SJCRH30 (cell line): ENCODE measurements around the gene RPTOR. TPM values are rescaled to one million over a fixed set of nuclear protein-coding genes. Genes with fewer than 3 reads are reported as not detected.

Experiments used
- DNase-seq, 2 experiments: peaks; one replicate each; pipeline ENCODE4 v3.0.0-alpha.2; 2015 to 2020
- H3K27ac ChIP-seq: fragments of 250-450 bp; sonication (Bioruptor Pico); 2 replicates; pipeline ENCODE4 v1.5.1; 2020; ENCODE audit warnings: mild to moderate bottlenecking, moderate library complexity
- H3K27me3 ChIP-seq: fragments of 250-450 bp; sonication (Bioruptor Pico); 2 replicates; pipeline ENCODE4 v1.5.1; 2020; ENCODE audit warnings: mild to moderate bottlenecking, moderate library complexity
- H3K36me3 ChIP-seq: fragments of 250-450 bp; sonication (Bioruptor Pico); 2 replicates; pipeline ENCODE4 v1.5.1; 2020; ENCODE audit warnings: mild to moderate bottlenecking, moderate library complexity
- H3K4me1 ChIP-seq: fragments of 250-450 bp; sonication (Bioruptor Pico); 2 replicates; pipeline ENCODE4 v1.5.1; 2020; ENCODE audit warnings: mild to moderate bottlenecking, moderate library complexity
- H3K4me3 ChIP-seq: fragments of 250-450 bp; sonication (Bioruptor Pico); 2 replicates; pipeline ENCODE4 v1.5.1; 2020; ENCODE audit warnings: mild to moderate bottlenecking, moderate library complexity
- H3K9me3 ChIP-seq: fragments of 250-450 bp; sonication (Bioruptor Pico); replicated peaks from 2 replicates; pipeline ENCODE4 v1.5.1; 2020; ENCODE audit warnings: mild to moderate bottlenecking, moderate library complexity
- total RNA-seq: library from RNA; depleted of rRNA; stranded (reverse); fragments of >200 nt; shearing (Covaris generic); gene quantifications from 2 replicates; pipeline ENCODE4 v1.2.3, GENCODE V29; 2014

RPTOR gene
- total RNA-seq, 1 experiment from 2014 or later: 43.6 TPM

DNA sequence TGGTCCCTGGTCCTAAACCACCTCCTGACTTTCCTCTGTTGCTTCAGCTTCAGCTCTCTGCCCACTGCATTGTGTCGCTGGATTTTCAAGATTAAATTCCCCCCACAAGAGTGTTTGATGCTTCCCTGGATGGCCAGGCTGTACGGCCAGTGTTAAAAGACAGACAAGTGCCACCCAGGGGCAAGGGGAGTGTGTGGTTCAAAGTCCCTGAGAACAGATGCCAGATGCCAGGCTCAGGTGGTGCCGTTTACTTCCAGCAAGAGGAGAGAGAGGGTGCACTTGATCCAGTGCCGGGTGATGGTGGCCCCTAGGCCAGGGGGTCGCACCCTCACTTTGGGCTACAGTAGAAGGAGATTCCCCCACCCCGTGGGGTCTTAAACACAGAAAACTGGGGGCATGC lies 109.2 kb downstream of the RPTOR start:
- no peak overlapping the region for H3K27ac ChIP-seq
- no peak overlapping the region for H3K4me3 ChIP-seq
- peaks cover 8% of the 10 kb centered on the region for H3K9me3 ChIP-seq
- DNase-seq: no peak
- no peaks in the 10 kb centered on the region; the same call in 1 of the 2 replicates for H3K36me3 ChIP-seq
- peaks cover 21% of the 10 kb centered on the region for H3K4me1 ChIP-seq
- no peaks in the 10 kb centered on the region for H3K27me3 ChIP-seq

DNA sequence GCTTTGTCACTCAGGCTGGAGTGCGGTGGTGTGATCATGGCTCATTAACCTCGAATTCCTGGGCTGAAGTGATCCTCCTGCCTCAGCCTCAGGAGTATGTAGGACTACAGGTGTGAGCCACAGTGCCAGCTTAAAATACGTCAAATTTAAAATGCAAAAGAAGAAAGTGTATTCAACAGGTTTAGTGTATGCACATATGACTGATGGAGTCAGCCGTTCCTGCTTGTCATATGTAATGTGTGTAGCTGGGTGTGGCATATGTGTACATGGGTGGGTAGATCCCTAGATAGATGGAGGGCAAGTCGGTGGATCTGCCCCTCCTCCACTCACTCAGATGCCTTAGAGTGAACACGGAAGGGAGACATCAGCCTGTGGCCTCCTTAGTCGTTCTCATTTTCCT lies 111.0 kb downstream of the RPTOR start:
- no peaks in the 10 kb centered on the region for H3K36me3 ChIP-seq
- H3K9me3 ChIP-seq: peaks cover 8% of the 10 kb centered on the region
- H3K4me3 ChIP-seq: no peak overlapping the region
- DNase-seq: no peak
- H3K4me1 ChIP-seq: peaks cover 6% of the 10 kb centered on the region
- H3K27ac ChIP-seq: no peak overlapping the region
- H3K27me3 ChIP-seq: no peaks in the 10 kb centered on the region

DNA sequence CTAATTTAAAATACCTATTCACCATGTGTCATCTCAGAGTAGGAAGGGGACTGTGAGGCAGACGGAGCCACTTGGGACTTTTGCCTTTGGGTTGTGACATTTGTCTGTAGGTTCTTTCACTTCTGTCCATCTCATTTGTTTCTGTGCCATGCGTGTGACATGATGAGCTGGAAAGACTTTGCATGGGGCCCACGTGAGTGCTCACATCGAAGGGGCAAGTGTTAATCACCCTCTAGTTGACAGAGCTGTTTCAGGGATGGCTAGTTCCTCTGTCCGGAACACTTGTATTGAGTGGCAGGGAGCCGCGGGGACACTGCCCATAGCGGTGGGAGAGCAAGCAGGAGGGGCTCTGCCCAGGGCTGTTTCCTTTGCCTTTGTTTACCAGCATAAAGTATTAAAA lies 112.0 kb downstream of the RPTOR start:
- Histone ChIP-seq H3K4me3 (no peak overlapping the region), H3K4me1 (no peaks in the 10 kb centered on the region), H3K9me3 (peaks cover 8% of the 10 kb centered on the region), H3K36me3 (no peaks in the 10 kb centered on the region), H3K27ac (no peak overlapping the region), H3K27me3 (no peaks in the 10 kb centered on the region)
- DNase-seq: no peak

DNA sequence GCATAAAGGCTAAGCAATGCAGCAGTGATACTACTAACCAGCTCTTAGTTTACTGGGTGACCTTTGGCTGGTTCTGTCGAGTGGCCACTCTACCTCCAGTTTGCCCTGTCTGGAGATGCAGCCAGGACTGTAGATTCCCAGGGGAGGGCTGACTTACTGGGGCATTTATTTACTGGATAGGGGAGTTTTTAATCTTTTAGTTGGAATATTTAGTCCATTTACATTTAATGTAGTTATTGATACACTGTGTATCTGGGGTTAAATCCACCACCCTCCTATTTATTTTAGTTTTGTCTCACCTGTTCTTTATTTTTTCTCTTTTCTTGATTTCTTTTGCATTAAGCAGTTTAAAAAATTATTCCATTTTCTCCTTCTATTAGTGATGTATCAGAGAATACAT lies 112.9 kb downstream of the RPTOR start:
- no peaks in the 10 kb centered on the region for H3K4me1 ChIP-seq
- H3K36me3 ChIP-seq: no peaks in the 10 kb centered on the region
- no peaks in the 10 kb centered on the region for H3K27me3 ChIP-seq
- no peak for DNase-seq
- peaks cover 8% of the 10 kb centered on the region for H3K9me3 ChIP-seq
- H3K27ac ChIP-seq: no peak overlapping the region
- no peak overlapping the region for H3K4me3 ChIP-seq

DNA sequence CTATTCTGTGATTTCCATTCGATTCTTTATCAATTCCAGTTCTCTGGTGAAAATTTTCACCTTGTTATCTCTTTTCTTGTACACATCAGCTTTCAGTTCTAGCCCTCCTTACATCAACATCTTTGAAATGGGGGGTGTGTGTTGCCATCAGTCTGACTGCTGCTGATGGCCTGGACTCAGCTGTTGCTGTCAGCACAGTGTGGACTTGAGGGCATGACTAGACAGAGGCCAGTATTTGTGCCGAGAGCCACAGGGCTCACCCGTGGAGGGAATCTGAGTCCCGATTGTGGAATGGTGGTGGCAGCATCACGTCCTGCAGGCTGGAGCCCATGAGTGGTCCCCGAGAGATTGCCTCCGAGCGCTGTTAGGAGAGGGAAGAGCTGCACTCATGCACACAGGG lies 114.2 kb downstream of the RPTOR start:
- peaks cover 8% of the 10 kb centered on the region for H3K9me3 ChIP-seq
- H3K4me1 ChIP-seq: no peaks in the 10 kb centered on the region
- H3K4me3 ChIP-seq: no peak overlapping the region
- peak; percentile 76 to 82 for DNase-seq
- no peaks in the 10 kb centered on the region for H3K27me3 ChIP-seq
- no peaks in the 10 kb centered on the region for H3K36me3 ChIP-seq
- 0 out of 2 replicates have a peak overlapping the region, but pooled peaks have one; percentile 0 for H3K27ac ChIP-seq

DNA sequence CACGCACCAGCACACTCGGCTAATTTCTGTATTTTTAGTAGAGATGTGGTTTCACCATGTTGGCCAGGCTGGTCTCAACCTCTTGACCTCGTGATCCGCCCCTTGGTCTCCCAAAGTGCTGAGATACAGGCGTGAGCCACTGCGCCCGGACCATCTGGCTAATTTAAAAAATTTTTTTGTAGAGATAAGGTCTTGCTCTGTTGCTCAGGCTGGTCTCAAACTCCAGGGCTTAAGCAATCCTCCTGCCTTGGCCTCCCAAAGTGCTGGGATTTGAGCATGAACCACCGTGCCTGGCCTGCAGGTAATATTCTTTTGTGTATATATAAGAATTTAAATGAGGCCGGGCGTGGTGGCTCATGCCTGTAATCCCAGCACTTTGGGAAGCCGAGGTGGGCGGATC lies 115.0 kb downstream of the RPTOR start:
- Histone ChIP-seq H3K27ac (no peak overlapping the region), H3K36me3 (no peaks in the 10 kb centered on the region), H3K4me1 (peaks cover 3% of the 10 kb centered on the region), H3K9me3 (peaks cover 8% of the 10 kb centered on the region), H3K4me3 (no peak overlapping the region), H3K27me3 (no peaks in the 10 kb centered on the region)
- DNase-seq: no peak

DNA sequence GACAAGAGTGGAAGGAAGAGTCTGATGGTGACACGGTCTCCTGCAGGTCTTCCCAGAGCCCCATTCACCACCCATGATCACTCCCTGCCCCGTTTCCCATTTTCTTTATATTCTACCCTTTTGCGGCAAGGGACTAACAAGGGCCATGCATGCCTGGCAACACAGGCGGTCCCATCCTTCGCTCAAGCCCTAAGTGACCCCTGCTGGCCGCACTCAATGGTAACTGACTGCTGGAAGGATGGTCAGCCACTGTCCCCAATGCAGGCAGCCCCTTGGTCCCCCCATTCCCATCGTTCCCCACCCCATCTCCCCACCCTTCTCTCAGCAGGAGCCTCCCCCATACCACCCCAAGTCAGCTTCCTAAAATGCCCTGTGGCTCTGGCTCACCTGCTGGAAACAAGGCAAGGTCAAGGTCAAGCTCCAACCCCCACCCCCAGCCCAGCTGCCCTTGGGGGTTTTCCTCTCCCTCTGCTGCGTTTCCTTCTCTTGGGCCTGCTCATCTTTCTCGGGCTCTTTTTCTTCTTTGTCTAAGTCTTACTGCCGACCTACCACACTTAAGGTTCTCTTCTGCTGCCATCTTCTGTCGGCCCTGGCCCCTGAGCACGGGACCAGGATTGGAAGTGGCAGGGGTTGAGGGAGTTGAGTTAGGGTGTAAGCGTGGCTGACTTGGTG lies 116.0 kb downstream of the RPTOR start:
- H3K36me3 ChIP-seq: no peaks in the 10 kb centered on the region
- H3K4me1 ChIP-seq: peaks cover 8% of the 10 kb centered on the region
- peaks cover 8% of the 10 kb centered on the region for H3K9me3 ChIP-seq
- H3K4me3 ChIP-seq: no peak overlapping the region
- no peak for DNase-seq
- no peak overlapping the region for H3K27ac ChIP-seq
- H3K27me3 ChIP-seq: no peaks in the 10 kb centered on the region

DNA sequence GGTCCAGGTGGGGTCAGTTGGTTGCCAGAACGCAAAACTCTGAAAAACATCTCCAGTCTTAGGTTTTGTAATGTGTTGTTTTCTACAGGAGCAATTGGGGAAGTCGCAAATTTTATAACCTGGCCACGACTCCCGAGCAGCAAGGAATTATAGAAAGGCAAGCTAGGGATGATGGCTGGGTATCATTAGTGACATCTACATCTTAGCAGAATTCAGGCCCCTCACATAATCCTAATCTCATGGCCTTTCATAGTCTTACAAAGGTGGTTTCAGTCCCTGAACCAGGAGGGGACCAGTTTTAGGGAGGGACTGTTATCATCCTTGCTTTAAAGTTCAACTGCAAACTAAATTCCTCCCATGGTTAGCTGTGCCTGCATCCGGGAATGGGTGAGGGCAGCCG lies 117.9 kb downstream of the RPTOR start:
- no peak overlapping the region for H3K27ac ChIP-seq

DNA sequence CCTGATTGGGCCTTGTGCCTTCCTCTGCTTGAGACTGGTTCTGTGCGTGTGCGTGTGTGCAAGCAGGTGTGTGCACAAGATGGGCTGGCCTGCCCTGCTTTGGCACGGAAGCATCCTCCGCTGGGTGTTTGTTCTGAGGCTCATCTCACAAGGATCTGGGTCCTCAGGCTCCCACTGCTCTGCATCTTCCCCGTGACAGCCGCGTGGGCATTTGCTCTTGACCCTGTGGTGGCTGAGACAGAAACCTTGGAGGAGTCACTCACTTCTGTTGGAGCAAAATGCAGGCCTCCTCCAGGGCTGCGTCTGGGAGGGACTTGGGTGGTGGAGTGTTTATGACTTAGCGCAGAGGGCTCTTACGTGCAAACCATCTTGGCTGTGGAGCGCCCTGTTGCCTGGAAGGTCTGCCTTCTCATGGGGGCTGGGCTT lies 119.2 kb downstream of the RPTOR start:
- Histone ChIP-seq H3K4me1 (peaks cover 8% of the 10 kb centered on the region), H3K36me3 (no peaks in the 10 kb centered on the region; the same call in 1 of the 2 replicates), H3K27ac (no peak overlapping the region), H3K27me3 (no peaks in the 10 kb centered on the region), H3K9me3 (no peaks in the 10 kb centered on the region), H3K4me3 (no peak overlapping the region)
- DNase-seq: no peak

More for the DNA sequence above, 117.9 kb downstream of the RPTOR start:
- no peaks in the 10 kb centered on the region for H3K27me3 ChIP-seq
- H3K9me3 ChIP-seq: no peaks in the 10 kb centered on the region
- DNase-seq: no peak
- no peak overlapping the region for H3K4me3 ChIP-seq
- peaks cover 8% of the 10 kb centered on the region for H3K4me1 ChIP-seq
- H3K36me3 ChIP-seq: no peaks in the 10 kb centered on the region; the same call in 1 of the 2 replicates

DNA sequence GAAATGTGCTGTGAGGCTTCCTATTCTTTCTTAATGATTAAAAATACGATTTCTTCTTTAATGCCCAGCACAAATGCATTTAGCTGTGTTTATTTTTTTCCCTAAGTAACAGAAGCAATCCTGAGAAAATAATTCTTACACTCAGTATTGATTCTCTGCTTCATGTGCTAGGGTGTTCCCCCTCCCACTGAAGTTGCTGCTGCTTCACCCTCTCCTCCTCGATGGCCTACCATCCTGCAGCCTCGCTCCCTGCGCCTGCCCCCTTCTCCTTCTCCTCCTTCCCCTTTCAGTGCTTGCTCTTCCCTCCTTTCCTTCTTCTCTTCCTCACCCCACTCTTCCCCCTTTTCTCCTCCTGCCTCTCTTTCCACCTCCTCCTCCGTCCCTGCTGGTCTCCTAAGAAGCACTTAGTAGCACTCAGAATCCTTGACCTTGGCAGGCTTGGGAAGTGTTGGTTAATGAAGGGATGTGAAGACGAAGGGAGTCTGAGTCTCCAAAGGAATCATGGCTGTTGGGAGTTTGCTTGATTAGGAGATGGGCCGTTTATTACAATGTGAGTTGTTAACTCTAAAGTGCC lies 119.7 kb downstream of the RPTOR start:
- Histone ChIP-seq H3K27me3 (no peaks in the 10 kb centered on the region), H3K36me3 (no peaks in the 10 kb centered on the region; the same call in 1 of the 2 replicates), H3K27ac (no peak overlapping the region), H3K4me1 (peaks cover 8% of the 10 kb centered on the region), H3K4me3 (no peak overlapping the region), H3K9me3 (no peaks in the 10 kb centered on the region)
- DNase-seq: no peak

DNA sequence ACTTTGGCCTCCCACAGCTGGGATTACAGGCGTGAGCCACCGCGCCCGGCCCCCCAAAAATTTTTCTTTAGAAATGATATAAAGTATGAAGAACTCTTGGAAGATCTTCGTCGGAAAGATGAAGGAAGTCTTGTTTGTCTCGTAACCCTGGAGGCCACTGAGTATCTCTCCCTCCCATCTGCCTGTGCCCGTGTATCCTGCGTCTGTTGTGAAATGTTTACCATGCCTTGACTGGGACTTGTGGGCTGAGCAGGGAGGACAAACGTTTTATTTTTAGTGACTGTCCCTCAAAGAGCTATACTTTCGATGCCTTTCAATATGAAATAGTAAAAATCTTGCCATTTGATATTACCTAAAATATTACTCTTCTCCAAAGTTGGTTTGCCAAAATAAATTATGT lies 121.2 kb downstream of the RPTOR start:
- no peaks in the 10 kb centered on the region; the same call in 1 of the 2 replicates for H3K36me3 ChIP-seq
- H3K27ac ChIP-seq: no peak overlapping the region
- H3K27me3 ChIP-seq: no peaks in the 10 kb centered on the region
- H3K4me3 ChIP-seq: no peak overlapping the region
- no peaks in the 10 kb centered on the region for H3K9me3 ChIP-seq
- DNase-seq: no peak
- peaks cover 8% of the 10 kb centered on the region for H3K4me1 ChIP-seq

DNA sequence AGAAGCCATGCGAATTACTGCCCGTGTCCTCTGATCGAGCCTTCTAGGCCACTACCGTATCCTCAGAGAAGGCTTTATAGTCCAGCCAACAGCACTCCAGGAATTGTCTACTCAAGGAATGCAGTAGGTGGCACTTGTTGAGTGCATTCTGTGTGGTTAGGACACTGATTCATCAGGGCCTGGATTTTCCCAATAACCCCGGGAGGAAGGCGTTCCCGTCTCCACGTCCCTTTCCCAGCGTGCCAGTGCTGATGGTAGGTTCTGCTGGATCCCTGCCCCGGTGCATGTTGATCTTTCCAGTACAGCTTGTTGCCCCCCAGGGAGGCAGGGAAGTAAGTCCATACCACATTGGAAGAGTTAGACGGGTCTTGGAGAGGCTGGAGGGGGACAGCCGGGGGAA lies 122.2 kb downstream of the RPTOR start:
- peaks cover 8% of the 10 kb centered on the region for H3K4me1 ChIP-seq
- H3K27me3 ChIP-seq: no peaks in the 10 kb centered on the region
- DNase-seq: no peak
- H3K9me3 ChIP-seq: peaks cover 3% of the 10 kb centered on the region; the same call in 1 of the 2 replicates
- H3K36me3 ChIP-seq: peaks cover 1% of the 10 kb centered on the region
- H3K27ac ChIP-seq: no peak overlapping the region
- no peak overlapping the region for H3K4me3 ChIP-seq

DNA sequence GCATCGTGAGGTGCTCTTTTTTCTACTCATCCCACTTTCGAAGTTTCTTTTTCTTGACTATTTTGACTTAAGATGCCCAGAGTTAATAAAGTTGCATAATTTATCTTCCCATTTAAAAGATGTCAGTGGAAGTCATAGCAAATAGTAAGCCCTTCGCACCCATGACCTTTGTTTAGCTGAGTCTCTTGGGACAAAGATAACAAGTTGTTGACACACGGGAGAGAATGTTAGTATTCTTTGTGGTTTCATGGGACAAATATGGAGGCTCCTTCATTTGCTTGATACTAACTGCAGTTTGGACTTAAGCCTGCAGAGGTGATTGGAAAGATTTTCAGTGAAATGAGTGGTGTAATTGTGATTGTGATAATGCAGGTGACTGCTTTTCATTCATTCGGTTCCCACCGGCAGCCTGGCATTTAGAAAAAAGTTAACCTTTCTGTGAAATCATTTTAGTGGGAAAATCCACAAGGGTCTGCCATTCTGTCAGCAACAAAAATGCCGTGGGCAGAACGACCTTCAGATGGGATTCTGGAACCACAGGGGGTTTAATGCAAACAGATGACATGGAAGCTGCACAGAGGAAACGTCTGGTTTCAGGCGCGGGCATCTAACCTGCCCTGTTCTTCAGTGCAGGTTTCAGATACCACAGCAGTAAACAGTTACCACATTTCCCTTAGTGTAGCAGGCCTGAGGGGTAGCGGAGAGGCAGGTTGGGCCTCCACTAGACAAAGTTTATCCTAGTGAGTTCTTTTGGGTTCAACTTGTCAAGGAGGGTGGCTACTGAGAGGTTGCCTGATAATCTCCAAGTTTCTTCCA lies 123.0 kb downstream of the RPTOR start:
- no peak overlapping the region for H3K27ac ChIP-seq
- H3K4me1 ChIP-seq: peaks cover 8% of the 10 kb centered on the region
- H3K4me3 ChIP-seq: no peak overlapping the region
- peaks cover 3% of the 10 kb centered on the region for H3K36me3 ChIP-seq
- no peak for DNase-seq
- peaks cover 5% of the 10 kb centered on the region; the same call in 1 of the 2 replicates for H3K9me3 ChIP-seq
- no peaks in the 10 kb centered on the region for H3K27me3 ChIP-seq

DNA sequence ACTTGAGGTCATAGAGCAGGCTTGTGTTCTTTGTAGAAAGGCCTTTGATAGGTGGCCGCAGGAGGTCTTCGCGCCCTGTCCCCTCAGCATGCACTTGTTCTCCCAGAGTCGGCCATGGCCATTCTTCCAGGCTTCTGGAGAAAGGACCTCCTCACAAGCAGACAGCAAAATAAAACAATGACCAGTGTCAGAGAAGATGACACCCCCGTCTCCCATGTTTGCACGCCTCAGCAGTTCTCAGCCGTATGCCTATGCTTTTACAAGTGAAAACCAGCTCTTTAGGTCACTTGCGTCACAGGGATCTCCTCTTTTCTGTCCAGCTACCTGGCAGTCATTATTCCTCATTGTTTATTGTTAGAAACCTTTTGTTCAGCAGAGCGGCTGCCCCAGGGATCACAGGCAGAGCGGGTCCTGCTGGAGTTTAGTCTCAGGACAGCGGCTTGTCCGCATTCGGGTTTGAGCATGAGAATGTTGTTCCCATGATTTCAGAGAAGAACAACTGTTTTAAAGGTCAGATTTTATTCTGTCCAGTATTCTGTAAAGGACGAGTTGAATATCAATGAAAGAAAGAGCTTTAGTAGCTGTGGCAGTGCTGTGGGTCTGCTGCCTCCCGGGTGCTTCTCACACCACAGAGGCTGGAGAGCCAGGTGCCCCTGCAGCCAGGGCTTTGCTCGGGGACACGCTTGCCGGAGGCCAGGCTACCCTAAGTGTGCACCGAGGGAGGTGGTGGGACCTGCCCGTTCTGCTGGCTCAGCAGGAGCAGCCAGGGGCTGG lies 123.9 kb downstream of the RPTOR start:
- Histone ChIP-seq H3K4me3 (no peak overlapping the region), H3K27ac (no peak overlapping the region), H3K4me1 (peaks cover 8% of the 10 kb centered on the region), H3K36me3 (peaks cover 3% of the 10 kb centered on the region), H3K9me3 (peaks cover 5% of the 10 kb centered on the region; the same call in 1 of the 2 replicates), H3K27me3 (no peaks in the 10 kb centered on the region)
- DNase-seq: no peak
